Measurements from ENCODE around the gene ASCL5. TPM values are rescaled to one million over a fixed set of nuclear protein-coding genes. Genes with fewer than 3 reads are reported as not detected.

The ASCL5 gene
- polyA plus RNA-seq, 1 donor (not counting 4 experiments of a cell fraction or from before 2014, with no cell fraction given) = not detected

DNA sequence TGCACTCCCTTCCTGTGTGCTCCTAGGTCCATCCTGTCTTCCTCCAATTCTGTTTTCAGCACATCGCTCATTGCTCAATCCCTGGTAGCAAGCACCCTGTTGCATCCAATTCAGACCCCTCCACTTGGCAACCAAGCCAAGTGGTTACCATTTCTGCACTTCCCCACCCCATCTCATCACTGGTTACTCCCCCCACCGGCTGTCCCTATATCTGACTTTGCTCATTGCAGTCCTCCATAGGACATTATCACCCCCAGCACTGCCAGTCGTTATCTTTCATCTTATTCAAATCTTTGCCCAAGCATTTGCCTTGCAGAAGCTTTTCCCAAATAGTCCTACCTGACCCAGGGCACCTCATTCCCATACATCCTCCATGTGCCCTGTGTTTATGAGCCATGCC lies 29.4 kb upstream of the ASCL5 start:
- Histone ChIP-seq H3K4me1 (ENCODE audit: control insufficient read depth, extremely low read depth, insufficient read depth, low read length) (peaks cover 10% of the 10 kb centered on the region), H4K20me1 (ENCODE audit: control insufficient read depth, extremely low read depth, insufficient read depth, low read length) (no peaks in the 10 kb centered on the region), H3K9ac (ENCODE audit: control insufficient read depth, extremely low read depth, insufficient read depth, low read length) (no peak overlapping the region), H2AFZ (ENCODE audit: control insufficient read depth, low read length) (no peak overlapping the region), H3K36me3 (ENCODE audit: control insufficient read depth in 2 of 2, extremely low read depth in 1 of 2, insufficient read depth in 2 of 2, low read length in 2 of 2) (peaks cover 0 to 2% of the 10 kb centered on the region in 2 experiments), H3K9me1 (ENCODE audit: control insufficient read depth, extremely low read depth, insufficient read depth, low read length) (no peaks in the 10 kb centered on the region), H3K79me2 (ENCODE audit: control insufficient read depth, insufficient read depth, low read length) (peaks cover 3% of the 10 kb centered on the region), H3K27me3 (ENCODE audit: control insufficient read depth, extremely low read depth, insufficient read depth, low read length) (peaks cover 9% of the 10 kb centered on the region), H3K4me2 (ENCODE audit: control insufficient read depth, extremely low read depth, insufficient read depth, low read depth, low read length) (no peak overlapping the region), H3K27ac (ENCODE audit: control insufficient read depth, insufficient read depth, low read length) (no peak overlapping the region), H3K4me3 (ENCODE audit: control insufficient read depth in 2 of 3, extremely low read depth in 1 of 3, insufficient read depth in 2 of 3, low read depth in 1 of 3, low read length in 3 of 3) (no peak overlapping the region), H3K9me3 (ENCODE audit: control insufficient read depth, low read depth, low read length) (no peaks in the 10 kb centered on the region)
- no peak for TF ChIP-seq EZH2 (IDR thresholded peaks at IDR 0.05; ENCODE audit: low read length)
- TF ChIP-seq CTCF (optimal IDR thresholded peaks at IDR 0.05 in 1 of 3, IDR thresholded peaks at IDR 0.05 in 1 of 3, conservative IDR thresholded peaks at IDR 0.05 in 1 of 3; ENCODE audit: extremely low read depth in 1 of 3, insufficient read depth in 2 of 3, low read length in 3 of 3) = no peak
- DNase-seq (ENCODE audit: low read depth, low spot score) = no peak
- no peak for FAIRE-seq
- dilution Hi-C loops (cut with MboI; ENCODE audit: extremely low pct_ligation_motif_present, low sequenced_read_pairs) = no loop called here

- dilution Hi-C loops (cut with MboI; ENCODE audit: extremely low pct_ligation_motif_present, low sequenced_read_pairs) = no loop called here
- Histone ChIP-seq H3K36me3 (ENCODE audit: control insufficient read depth in 2 of 2, extremely low read depth in 1 of 2, insufficient read depth in 2 of 2, low read length in 2 of 2) (peaks cover 5 to 6% of the 10 kb centered on the region in 2 experiments), H3K9me3 (ENCODE audit: control insufficient read depth, low read depth, low read length) (no peaks in the 10 kb centered on the region), H3K9ac (ENCODE audit: control insufficient read depth, extremely low read depth, insufficient read depth, low read length) (no peak overlapping the region), H3K27me3 (ENCODE audit: control insufficient read depth, extremely low read depth, insufficient read depth, low read length) (peaks cover 9% of the 10 kb centered on the region), H3K79me2 (ENCODE audit: control insufficient read depth, insufficient read depth, low read length) (peaks cover 3% of the 10 kb centered on the region), H3K27ac (ENCODE audit: control insufficient read depth, insufficient read depth, low read length) (no peak overlapping the region), H2AFZ (ENCODE audit: control insufficient read depth, low read length) (no peak overlapping the region), H3K4me1 (ENCODE audit: control insufficient read depth, extremely low read depth, insufficient read depth, low read length) (peaks cover 10% of the 10 kb centered on the region), H3K9me1 (ENCODE audit: control insufficient read depth, extremely low read depth, insufficient read depth, low read length) (no peaks in the 10 kb centered on the region), H3K4me3 (ENCODE audit: control insufficient read depth in 2 of 3, extremely low read depth in 1 of 3, insufficient read depth in 2 of 3, low read depth in 1 of 3, low read length in 3 of 3) (no peak overlapping the region), H4K20me1 (ENCODE audit: control insufficient read depth, extremely low read depth, insufficient read depth, low read length) (no peaks in the 10 kb centered on the region), H3K4me2 (ENCODE audit: control insufficient read depth, extremely low read depth, insufficient read depth, low read depth, low read length) (no peak overlapping the region)
- TF ChIP-seq EZH2 (IDR thresholded peaks at IDR 0.05; ENCODE audit: low read length) (no peak), CTCF (optimal IDR thresholded peaks at IDR 0.05 in 1 of 3, IDR thresholded peaks at IDR 0.05 in 1 of 3, conservative IDR thresholded peaks at IDR 0.05 in 1 of 3; ENCODE audit: extremely low read depth in 1 of 3, insufficient read depth in 2 of 3, low read length in 3 of 3) (no peak)
- DNase-seq (ENCODE audit: low read depth, low spot score) (no peak), FAIRE-seq (no peak)
Observed at GRCh38 chr1:201155354-201155753, 28.4 kb upstream of the ASCL5 start.
